ENCODE results near the gene HPS4. TPM values are rescaled to one million over a fixed set of nuclear protein-coding genes. Genes with fewer than 3 reads are reported as not detected.

HPS4 gene
- total and polyA plus RNA-seq, 4 donors: 5.4 to 26.2 (median 12.6) TPM

GRCh38 chr22:26401726-26402125 is 81.9 kb downstream of the HPS4 start (continued):
- no peak for TF ChIP-seq MAX (IDR thresholded peaks at IDR 0.05)

Other genes with a start within 250 kb of the HPS4 start
- gene ASPHD2, start 54.5 kb downstream of the HPS4 start, total RNA-seq: under 1 TPM; 0.17 to 0.47 TPM
- gene ASPHD2, start 54.5 kb downstream of the HPS4 start, polyA plus RNA-seq: under 1 TPM; 0.12 to 0.19 TPM
- 10 to 100 TPM; 15.1 to 18.6 TPM for gene SRRD, start 94 bp upstream of the HPS4 start, total RNA-seq
- 10 to 100 TPM in 1 of 2 donors, 1 to 10 TPM in 1; 8.7 to 12.2 TPM for gene SRRD, start 94 bp upstream of the HPS4 start, polyA plus RNA-seq
- gene TFIP11, start 28.7 kb upstream of the HPS4 start, total RNA-seq: 10 to 100 TPM; 27.8 to 31.7 TPM
- gene TFIP11, start 28.7 kb upstream of the HPS4 start, polyA plus RNA-seq: 10 to 100 TPM; 14.3 to 21.3 TPM
- gene TPST2, start 106.3 kb upstream of the HPS4 start, total RNA-seq: 100 to 1,000 TPM in 1 of 2 donors, 10 to 100 TPM in 1; 33.3 to 109 TPM
- 10 to 100 TPM; 58.1 to 81.3 TPM for gene TPST2, start 106.3 kb upstream of the HPS4 start, polyA plus RNA-seq
- 1 to 10 TPM in 1 of 2 donors, under 1 TPM in 1; 0.17 to 2.3 TPM for gene CRYBB1, start 134.2 kb upstream of the HPS4 start, total RNA-seq
- gene CRYBB1, start 134.2 kb upstream of the HPS4 start, polyA plus RNA-seq: under 1 TPM in 1 of 2 donors, not detected in 1; 0.32 TPM
- gene CRYBA4, start 138.2 kb upstream of the HPS4 start, total RNA-seq: not detected
- not detected for gene CRYBA4, start 138.2 kb upstream of the HPS4 start, polyA plus RNA-seq
- 1 to 10 TPM; 1.2 to 1.5 TPM for gene MIAT, start 173.8 kb upstream of the HPS4 start, total RNA-seq
- gene MIAT, start 173.8 kb upstream of the HPS4 start, polyA plus RNA-seq: under 1 TPM; 0.18 to 0.29 TPM